ENCODE data around the gene CCDC85C. TPM values are rescaled to one million over a fixed set of nuclear protein-coding genes. Genes with fewer than 3 reads are reported as not detected.

Gene CCDC85C
- total and polyA plus RNA-seq, 2 of the 8 experiments (the other 6 are each of a cell fraction or from before 2014, with no cell fraction given), result 16.8 to 35.8 TPM

- 0 out of 2 replicates have a peak, but pooled peaks have one; percentile 11 for TF ChIP-seq JUND (IDR thresholded peaks at IDR 0.05; ENCODE audit: low read length)
- peak; percentile 48; the same call in 1 of the 2 replicates for TF ChIP-seq SP1 (IDR thresholded peaks at IDR 0.05; ENCODE audit: low read depth, low read length)
- peak; percentile 99 for TF ChIP-seq TEAD4 (IDR thresholded peaks at IDR 0.05; ENCODE audit: low read depth, low read length)
Observed at GRCh38 chr14:99574099-99574880, 29.7 kb downstream of the CCDC85C start (continued).

Measured in H1 (cell line).